Stimulated activated CD8-positive, alpha-beta memory T cell treated with anti-CD3 and anti-CD28 coated beads, Interleukin-2, amount 100 ng/mL, for 1 hour (primary cell): Measurements from ENCODE around the gene SCD.

Source experiments
- DNase-seq, 2 donors: peaks; one replicate each; pipeline ENCODE4 v3.0.0-alpha.2; 2020; ENCODE audit warnings: low read depth in 2 of 2

Gene SCD

DNA sequence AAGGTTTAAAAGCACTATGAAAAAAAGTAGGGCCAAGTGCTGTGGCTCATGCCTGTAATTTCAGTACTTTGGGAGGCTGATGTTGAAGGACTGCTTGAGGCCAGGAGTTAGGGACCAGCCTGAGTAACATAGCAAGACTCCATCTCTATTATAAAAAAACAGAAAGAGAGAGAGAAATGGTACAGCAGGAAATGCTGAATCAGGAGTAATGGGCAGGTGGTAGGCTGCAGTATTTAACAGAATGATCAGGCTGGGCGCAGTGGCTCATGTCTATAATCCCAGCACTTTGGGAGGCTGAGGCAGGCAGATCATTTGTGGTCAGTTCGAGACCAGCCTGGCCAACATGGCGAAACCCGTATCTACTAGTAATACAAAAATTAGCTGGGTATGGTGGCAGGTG lies 49.6 kb downstream of the SCD start:
- no peak for DNase-seq

DNA sequence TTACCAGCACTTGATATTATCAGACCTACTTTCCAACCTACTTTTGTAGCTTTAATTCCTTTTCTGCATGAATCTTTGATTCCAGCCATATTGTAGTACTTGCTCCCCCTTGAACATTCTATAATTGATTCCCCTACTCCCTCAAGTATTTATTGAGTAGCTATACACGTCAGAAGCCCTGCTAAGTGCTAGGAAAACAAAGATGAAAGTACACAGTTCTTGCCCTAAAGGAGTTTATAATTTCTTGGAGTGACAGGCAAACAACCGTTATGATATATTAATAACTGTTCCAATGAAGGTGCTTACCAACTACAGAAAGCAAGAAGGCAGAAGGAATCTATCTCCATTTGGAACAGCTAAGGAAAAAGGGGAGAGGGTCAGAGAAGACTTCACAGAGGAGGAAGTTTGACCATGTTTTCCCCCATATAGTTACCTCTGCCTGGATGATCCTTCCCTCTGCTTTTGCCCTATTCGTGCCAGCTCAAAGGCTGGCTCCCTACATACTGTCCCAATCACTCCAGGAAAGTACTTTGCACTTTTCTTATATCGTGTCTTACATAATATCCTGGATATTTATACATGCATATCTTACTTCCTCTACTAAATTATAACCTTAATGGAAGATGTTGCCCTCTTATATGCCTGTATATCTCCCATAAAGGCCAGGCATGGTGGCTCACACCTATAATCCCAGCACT lies 54.7 kb downstream of the SCD start:
- DNase-seq = no peak

DNA sequence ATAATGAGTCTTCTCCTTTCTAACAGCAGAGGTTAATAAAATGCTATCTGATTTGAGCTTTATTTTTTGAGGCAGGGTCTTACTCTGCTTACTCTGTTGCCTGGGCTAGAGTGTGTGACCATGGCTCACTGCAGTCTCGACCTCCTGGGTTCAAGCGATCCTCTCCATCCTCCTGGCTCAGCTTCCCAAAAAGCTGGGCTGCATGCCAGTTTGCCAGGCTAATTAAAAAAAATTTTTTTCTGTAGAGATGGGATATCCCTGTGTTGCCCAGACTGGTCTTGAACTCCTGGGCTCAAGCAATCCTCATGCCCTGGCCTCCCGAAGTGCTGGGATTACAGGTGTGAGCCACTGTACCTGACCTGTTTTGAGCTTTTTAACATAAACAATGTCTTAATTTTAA lies 56.7 kb downstream of the SCD start:
- DNase-seq = no peak

DNA sequence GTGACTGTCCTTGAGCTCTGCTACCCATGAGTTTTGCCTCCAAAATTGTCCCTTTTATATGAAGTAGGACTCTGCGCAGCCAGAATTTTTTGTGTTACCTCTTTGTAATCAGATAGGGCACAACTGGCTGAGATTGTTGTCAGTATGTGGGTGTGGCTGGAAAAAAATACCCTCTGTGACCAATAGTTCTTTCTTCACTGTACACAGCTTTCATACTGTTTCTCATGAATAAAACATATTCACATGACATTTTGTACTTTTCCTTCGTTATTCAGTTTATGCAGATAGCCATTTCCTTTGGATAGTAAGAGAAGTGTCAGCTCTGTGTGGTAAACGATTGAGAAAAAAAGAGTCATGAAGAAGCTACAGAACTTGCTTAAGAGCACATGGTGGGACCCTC lies 66.1 kb downstream of the SCD start:
- DNase-seq = no peak
